RPMI8226 (cell line): ENCODE data around the gene PEX6.

Source experiments
- DNase-seq: peaks from one replicate; pipeline ENCODE4 v3.0.0-alpha.2; 2015

The PEX6 gene

DNA sequence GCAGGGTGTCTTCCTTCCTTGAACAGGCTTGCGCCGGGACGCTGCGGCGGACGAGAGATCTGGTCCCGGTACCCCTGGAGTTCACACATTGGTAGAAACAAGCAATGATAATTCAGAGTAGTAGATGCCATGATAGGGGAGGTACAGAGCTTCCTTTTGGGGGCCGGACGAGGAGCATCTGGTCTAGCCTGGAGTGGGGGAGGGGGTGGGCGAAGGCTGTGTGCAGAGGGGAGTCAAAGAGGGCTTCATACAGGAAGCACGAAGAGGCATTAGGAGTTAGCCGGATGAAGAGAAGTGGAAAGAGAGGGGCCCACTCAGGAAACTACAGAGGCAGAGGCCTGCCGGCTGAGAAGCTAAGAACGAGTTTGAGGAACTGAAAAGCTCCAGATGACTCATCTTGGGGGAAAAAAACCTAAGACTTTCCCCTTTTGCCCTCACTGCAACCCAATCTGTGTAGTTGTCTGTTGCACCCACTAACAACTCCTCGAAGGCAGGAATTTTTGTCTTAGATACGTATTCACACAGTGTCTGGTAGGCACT lies 49.1 kb downstream of the PEX6 start:
- DNase-seq, result peak; percentile 87

DNA sequence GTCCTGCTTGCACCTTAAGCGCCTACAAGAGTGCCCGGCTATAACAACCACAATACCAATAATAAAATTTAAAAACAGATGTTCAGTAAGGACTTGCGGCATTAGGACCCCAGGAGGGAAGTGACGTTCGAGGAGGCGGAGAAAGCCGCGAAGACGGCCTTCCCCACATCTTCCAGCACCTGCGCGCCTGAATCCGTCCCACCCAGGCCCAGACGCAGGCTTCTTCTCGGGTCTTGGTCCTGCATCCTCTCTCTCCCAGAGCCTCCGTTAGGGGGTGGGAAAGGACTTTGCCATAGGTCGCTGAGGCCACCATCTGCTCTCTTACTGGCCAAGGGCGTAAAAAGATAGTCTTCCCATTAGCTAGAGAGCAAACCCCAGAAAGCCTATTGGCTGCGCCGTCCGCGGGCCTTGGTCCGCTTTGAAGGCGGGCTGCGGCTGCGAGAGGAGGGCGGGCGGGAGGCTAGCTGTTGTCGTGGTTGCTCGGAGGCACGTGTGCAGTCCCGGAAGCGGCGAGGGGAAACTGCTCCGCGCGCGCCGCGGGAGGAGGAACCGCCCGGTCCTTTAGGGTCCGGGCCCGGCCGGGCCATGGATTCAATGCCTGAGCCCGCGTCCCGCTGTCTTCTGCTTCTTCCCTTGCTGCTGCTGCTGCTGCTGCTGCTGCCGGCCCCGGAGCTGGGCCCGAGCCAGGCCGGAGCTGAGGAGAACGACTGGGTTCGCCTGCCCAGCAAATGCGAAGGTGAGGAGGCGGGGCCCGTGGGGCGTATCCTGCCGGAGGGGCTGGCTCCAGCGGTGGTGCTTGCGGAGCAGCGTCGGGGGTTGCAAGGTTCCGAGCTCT lies 49.8 kb downstream of the PEX6 start, which contains the start of gene CNPY3:
CNPY3 (plus strand) TSS at position 495 of the 835 bp plus-strand sequence; CDS start at position 586, 91 bp downstream.
- peak; percentile 94 for DNase-seq

DNA sequence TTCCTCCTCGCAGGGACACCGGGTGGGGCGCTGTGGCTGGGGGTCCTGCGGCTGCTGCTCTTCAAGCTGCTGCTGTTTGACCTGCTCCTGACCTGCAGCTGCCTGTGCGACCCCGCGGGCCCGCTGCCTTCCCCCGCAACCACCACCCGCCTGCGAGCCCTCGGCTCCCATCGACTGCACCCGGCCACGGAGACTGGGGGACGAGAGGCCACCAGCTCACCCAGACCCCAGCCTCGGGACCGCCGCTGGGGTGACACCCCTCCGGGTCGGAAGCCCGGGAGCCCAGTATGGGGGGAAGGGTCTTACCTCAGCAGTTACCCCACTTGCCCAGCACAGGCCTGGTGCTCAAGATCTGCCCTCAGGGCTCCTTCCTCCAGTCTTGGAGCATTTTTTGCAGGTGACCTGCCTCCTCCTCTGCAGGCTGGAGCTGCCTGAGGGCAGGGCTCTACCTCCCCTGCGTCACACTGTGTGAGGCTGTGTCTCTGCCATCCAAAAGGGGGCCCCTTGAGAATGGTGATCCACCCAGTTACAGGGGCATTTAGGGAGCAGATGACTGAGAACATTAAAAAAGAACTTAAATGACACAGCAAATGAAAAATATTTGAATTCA lies 53.6 kb downstream of the PEX6 start:
- DNase-seq, result no peak

DNA sequence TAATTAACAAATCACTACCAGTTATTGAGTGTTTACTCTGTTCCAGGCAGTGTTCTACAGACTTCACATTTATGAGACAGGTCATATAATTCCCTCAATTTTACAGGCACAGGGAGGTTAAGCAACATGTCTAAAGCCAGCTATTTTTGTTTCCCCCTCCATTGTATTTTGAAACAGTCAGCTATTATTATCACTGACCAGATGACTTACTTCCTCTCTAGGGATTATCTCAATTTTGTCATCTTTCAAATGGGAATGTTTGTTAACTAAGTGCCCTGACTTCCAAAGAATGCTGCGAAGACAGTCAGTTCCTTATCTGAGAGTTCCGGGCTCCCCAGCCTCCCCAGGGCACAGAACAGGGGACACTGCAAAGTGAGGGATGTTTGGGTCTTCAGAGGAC lies 55.3 kb downstream of the PEX6 start:
- DNase-seq, result no peak

DNA sequence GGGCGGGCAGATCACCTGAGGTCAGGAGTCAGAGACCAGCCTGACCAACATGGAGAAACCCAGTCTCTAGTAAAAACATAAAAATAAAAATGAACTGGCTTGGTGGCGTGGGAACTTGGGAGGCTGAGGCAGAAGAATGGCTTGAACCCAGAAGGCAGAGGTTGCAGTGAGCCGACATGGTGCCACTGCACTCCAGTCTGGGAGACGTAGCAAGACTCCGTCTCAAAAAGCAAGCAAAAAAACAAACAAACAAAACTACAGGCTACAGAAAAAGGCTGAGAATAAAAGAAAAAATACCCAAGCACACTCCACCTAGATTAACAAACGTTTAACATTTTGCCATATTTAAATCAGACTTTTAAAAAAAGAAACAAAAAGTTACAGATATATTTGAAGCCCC lies 57.2 kb downstream of the PEX6 start:
- DNase-seq, result no peak

DNA sequence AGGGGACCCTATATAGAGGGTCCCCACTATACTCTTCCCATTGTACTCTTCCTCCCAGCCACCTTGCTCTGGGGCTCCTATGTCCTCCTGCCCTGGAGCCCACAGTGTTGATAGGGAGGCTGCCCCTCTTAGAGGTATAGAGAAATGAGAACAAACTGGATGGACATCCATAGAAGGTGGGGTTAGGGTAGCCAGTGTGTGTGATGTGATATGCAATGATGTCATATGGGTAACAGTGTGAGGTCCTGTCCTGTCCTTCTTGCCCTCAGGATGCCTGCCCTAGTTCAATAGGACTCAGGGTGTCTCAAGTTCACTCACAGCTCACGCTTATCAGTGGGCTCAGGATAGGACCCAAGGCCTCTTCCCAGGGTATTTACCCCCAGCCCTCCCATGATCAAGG lies 62.7 kb downstream of the PEX6 start:
- DNase-seq, result no peak

DNA sequence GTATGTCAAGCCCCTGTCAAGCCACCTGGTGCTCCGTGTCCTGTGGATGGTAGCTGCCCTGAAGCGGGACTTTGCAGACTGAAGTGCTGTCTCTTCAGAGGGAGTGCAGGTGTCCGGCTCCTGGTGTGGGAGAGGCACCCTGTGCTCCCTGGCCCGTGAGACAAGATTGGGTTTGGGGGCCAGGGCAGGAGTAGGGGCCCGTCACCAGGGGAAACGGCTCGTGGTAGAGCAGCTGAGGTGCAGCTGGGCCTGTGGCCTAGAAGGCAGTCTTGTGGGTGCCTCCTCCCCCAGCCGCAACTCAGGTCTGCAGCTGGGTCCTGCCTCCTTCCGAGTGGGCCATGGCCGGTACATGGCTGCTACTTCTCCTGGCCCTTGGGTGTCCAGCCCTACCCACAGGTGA lies 63.2 kb downstream of the PEX6 start, which contains the start of gene PTCRA:
PTCRA (plus strand) TSS at position 322 of the 400 bp plus-strand sequence; CDS start at position 339, 17 bp downstream.
- peak; percentile 13 for DNase-seq

DNA sequence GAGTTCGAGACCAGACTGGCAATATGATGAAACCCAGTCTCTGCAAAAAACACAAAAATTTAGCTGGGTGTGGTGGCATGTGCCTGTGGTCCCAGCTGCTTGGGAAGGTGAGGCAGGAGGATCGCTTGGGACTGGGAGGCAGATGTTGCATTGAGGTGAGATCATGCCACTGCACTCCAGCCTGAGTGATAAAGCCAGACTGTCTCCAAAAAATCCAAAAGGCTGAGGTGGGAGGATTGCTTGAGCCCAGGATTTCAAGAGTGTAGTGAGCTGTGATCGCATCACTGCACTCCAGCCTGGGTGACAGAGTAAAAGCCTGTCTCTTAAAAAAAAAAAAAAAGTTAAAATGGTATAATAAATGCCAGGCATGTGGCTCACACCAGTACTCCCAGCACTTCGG lies 64.4 kb downstream of the PEX6 start:
- no peak for DNase-seq
